Neural crest cell (in vitro differentiated cells): ENCODE data around the gene CYP2J2. TPM values are rescaled to one million over a fixed set of nuclear protein-coding genes. Genes with fewer than 3 reads are reported as not detected.

Experiments
- total RNA-seq: library from RNA; stranded (reverse); gene quantifications from 2 replicates; pipeline ENCODE4 v1.2.1, GENCODE V29; 2021

Gene CYP2J2
- total RNA-seq, 1 donor from 2014 or later = 1.6 TPM

Other genes with a start within 250 kb of the CYP2J2 start
- gene HOOK1, start 111.8 kb downstream of the CYP2J2 start, total RNA-seq = 2.1 TPM in 2 replicates
- not detected in 2 replicates for gene C1orf87, start 147.0 kb upstream of the CYP2J2 start, total RNA-seq